Measurements from ENCODE around the gene KCNK5.

KCNK5 gene

DNA sequence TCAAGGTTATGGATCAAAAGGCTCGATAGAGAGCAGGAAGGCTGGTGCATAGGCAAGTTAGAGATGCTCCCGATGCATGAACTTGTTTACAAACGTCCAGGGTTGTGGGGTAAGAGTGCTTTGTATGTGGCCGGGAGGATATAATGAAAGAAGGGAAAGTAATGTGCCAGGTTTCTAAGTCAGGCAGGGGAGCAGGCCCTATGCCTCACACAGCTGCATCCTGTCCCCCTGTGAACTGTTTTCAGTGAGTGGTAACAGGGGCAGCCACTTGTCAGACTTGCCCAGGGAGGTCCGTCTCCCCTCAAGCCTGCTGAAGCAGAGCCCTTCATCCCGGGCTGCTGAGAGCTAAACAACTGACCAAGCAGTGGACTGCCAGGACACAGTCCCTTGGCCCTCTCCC is 19.4 kb downstream of the KCNK5 start:
- Histone ChIP-seq H4K20me1 (ENCODE audit: low read depth, low read length) (no peaks in the 10 kb centered on the region), H3K9me3 (ENCODE audit: insufficient read depth, low read length) (no peaks in the 10 kb centered on the region), H3K9ac (ENCODE audit: low read length) (no peak overlapping the region), H3K9me2 (replicated peaks; ENCODE audit: insufficient read depth, low read length) (no peaks in the 10 kb centered on the region), H3K27me3 (ENCODE audit: low read length) (no peaks in the 10 kb centered on the region), H3F3A (ENCODE audit: insufficient read depth) (no peaks in the 10 kb centered on the region), H3K4me3 (ENCODE audit: insufficient read depth, low read length, poor library complexity, severe bottlenecking) (no peak overlapping the region), H3K79me2 (ENCODE audit: insufficient read depth, low read length) (no peaks in the 10 kb centered on the region), H3K36me3 (ENCODE audit: low read length) (no peaks in the 10 kb centered on the region), H3K4me2 (ENCODE audit: low read depth, low read length, poor library complexity, severe bottlenecking) (no peak overlapping the region), H2AFZ (ENCODE audit: low read depth, low read length, severe bottlenecking) (no peak overlapping the region), H3K27ac (ENCODE audit: low read depth, low read length) (no peak overlapping the region)
- TF ChIP-seq EZH2phosphoT487 (conservative IDR thresholded peaks at IDR 0.05; ENCODE audit: low read length) (no peak), CTCF (IDR thresholded peaks at IDR 0.05; ENCODE audit: insufficient read depth, low read length, poor library complexity, severe bottlenecking) (no peak)

- no peaks in the 10 kb centered on the region for H4K20me1 ChIP-seq (ENCODE audit: low read depth, low read length)
- no peak overlapping the region for H3K4me2 ChIP-seq (ENCODE audit: low read depth, low read length, poor library complexity, severe bottlenecking)
- H3K9me2 ChIP-seq (replicated peaks; ENCODE audit: insufficient read depth, low read length), result no peaks in the 10 kb centered on the region
- no peaks in the 10 kb centered on the region for H3K9me3 ChIP-seq (ENCODE audit: insufficient read depth, low read length)
- TF ChIP-seq CTCF (IDR thresholded peaks at IDR 0.05; ENCODE audit: insufficient read depth, low read length, poor library complexity, severe bottlenecking), result no peak
- no peak for TF ChIP-seq EZH2phosphoT487 (conservative IDR thresholded peaks at IDR 0.05; ENCODE audit: low read length)
- no peaks in the 10 kb centered on the region for H3K27me3 ChIP-seq (ENCODE audit: low read length)
- H3K4me3 ChIP-seq (ENCODE audit: insufficient read depth, low read length, poor library complexity, severe bottlenecking), result no peak overlapping the region
- no peak overlapping the region for H3K27ac ChIP-seq (ENCODE audit: low read depth, low read length)
- H3K79me2 ChIP-seq (ENCODE audit: insufficient read depth, low read length), result no peaks in the 10 kb centered on the region
- H3K9ac ChIP-seq (ENCODE audit: low read length), result no peak overlapping the region
- H2AFZ ChIP-seq (ENCODE audit: low read depth, low read length, severe bottlenecking), result no peak overlapping the region
- no peaks in the 10 kb centered on the region for H3F3A ChIP-seq (ENCODE audit: insufficient read depth)
- no peaks in the 10 kb centered on the region for H3K36me3 ChIP-seq (ENCODE audit: low read length)
Observed at GRCh38 chr6:39209360-39209811, 19.9 kb downstream of the KCNK5 start.

- no peak overlapping the region for H2AFZ ChIP-seq (ENCODE audit: low read depth, low read length, severe bottlenecking)
Observed at GRCh38 chr6:39208223-39208739, 21.0 kb downstream of the KCNK5 start.

More at GRCh38 chr6:39208223-39208739, 21.0 kb downstream of the KCNK5 start:
- no peaks in the 10 kb centered on the region for H3F3A ChIP-seq (ENCODE audit: insufficient read depth)
- no peaks in the 10 kb centered on the region for H3K27me3 ChIP-seq (ENCODE audit: low read length)
- H4K20me1 ChIP-seq (ENCODE audit: low read depth, low read length), result no peaks in the 10 kb centered on the region
- H3K79me2 ChIP-seq (ENCODE audit: insufficient read depth, low read length), result no peaks in the 10 kb centered on the region
- no peak overlapping the region for H3K4me3 ChIP-seq (ENCODE audit: insufficient read depth, low read length, poor library complexity, severe bottlenecking)
- H3K27ac ChIP-seq (ENCODE audit: low read depth, low read length), result no peak overlapping the region
- H3K9me2 ChIP-seq (replicated peaks; ENCODE audit: insufficient read depth, low read length), result no peaks in the 10 kb centered on the region
- no peak overlapping the region for H3K4me2 ChIP-seq (ENCODE audit: low read depth, low read length, poor library complexity, severe bottlenecking)
- TF ChIP-seq EZH2phosphoT487 (conservative IDR thresholded peaks at IDR 0.05; ENCODE audit: low read length) (no peak), CTCF (IDR thresholded peaks at IDR 0.05; ENCODE audit: insufficient read depth, low read length, poor library complexity, severe bottlenecking) (no peak)
- H3K36me3 ChIP-seq (ENCODE audit: low read length), result no peaks in the 10 kb centered on the region
- H3K9ac ChIP-seq (ENCODE audit: low read length), result no peak overlapping the region
- H3K9me3 ChIP-seq (ENCODE audit: insufficient read depth, low read length), result no peaks in the 10 kb centered on the region
